ENCODE measurements around the gene CCHCR1.

DNA sequence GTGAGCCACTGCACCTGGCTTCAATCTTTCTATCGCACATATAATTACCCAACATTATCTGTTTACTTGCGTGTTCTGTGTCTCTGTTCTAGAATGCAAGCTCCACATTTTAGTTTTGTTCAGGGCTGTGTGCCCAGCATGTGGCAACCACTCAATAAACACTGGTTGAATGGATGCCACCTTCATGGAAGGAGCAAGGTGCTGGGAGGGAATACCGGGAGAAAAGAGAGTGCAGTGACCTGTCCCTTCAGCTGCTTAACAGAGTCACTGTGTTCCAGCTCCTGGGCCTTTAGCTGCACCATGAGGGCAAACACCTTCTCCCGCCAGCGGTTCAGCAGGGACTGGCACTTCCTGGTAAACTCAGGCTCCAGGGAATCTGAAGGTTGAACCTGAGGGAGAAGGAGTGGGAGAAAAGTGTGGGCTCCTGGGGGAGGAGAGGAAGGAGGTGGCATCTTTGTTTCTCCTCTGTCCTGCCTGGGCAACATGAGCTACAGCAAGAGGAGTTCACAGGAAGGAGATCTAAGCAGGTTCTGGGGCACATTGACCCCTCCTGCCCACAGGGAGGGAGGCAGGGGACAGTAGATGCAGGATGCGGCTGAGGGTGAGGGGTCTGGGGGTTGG is 7.7 kb downstream of the CCHCR1 start:
- TF ChIP-seq ZNF891 (CRISPR knock-in tag; IDR thresholded peaks at IDR 0.05) (no peak), BHLHE40 (IDR thresholded peaks at IDR 0.05; ENCODE audit: low read length) (no peak), ELF4 (CRISPR knock-in tag; IDR thresholded peaks at IDR 0.05; ENCODE audit: borderline replicate concordance) (no peak), TCF7 (IDR thresholded peaks at IDR 0.05; ENCODE audit: low read depth) (no peak), POLR2A (IDR thresholded peaks at IDR 0.05; ENCODE audit: insufficient read depth in 1 of 2, low read depth in 2 of 2, low read length in 2 of 2) (no peak), ZNF207 (IDR thresholded peaks at IDR 0.05; ENCODE audit: borderline replicate concordance) (no peak), EZH2 (conservative IDR thresholded peaks at IDR 0.05; ENCODE audit: low read depth, low read length) (no peak), DNMT3B (CRISPR knock-in tag; conservative IDR thresholded peaks at IDR 0.05) (no peak)
- TF ChIP-seq, protein P1, sequence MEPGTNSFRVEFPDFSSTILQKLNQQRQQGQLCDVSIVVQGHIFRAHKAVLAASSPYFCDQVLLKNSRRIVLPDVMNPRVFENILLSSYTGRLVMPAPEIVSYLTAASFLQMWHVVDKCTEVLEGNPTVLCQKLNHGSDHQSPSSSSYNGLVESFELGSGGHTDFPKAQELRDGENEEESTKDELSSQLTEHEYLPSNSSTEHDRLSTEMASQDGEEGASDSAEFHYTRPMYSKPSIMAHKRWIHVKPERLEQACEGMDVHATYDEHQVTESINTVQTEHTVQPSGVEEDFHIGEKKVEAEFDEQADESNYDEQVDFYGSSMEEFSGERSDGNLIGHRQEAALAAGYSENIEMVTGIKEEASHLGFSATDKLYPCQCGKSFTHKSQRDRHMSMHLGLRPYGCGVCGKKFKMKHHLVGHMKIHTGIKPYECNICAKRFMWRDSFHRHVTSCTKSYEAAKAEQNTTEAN (CRISPR knock-in tag; conservative IDR thresholded peaks at IDR 0.05): no peak

All from HepG2 (cell line).